Neural progenitor cell (in vitro differentiated cells): ENCODE data around the gene ELP6. TPM values are rescaled to one million over a fixed set of nuclear protein-coding genes. Genes with fewer than 3 reads are reported as not detected.
"Not testable (repeated sequence)": the region's sequence is repeated elsewhere in the genome, so short reads cannot be mapped to it uniquely, and the experiment has no call there.

Source experiments
- DNase-seq: peaks from one replicate; pipeline ENCODE4 v3.0.0-alpha.2; 2016; ENCODE audit warnings: low spot score
- H2AFZ ChIP-seq: fragments of 200-600 bp; sonication (generic); replicated peaks from 2 replicates; pipeline ENCODE4 v1.6.1; 2016; ENCODE audit warnings: antibody characterized with exemption
- H3F3A ChIP-seq: fragments of 200-600 bp; sonication (generic); 2 replicates; pipeline ENCODE4 v1.6.1; 2016; ENCODE audit warnings: antibody characterized with exemption, low read depth
- H3K27ac ChIP-seq: fragments of 200-600 bp; sonication (generic); 2 replicates; pipeline ENCODE4 v1.5.1; 2016; ENCODE audit warnings: mild to moderate bottlenecking
- H3K27me3 ChIP-seq: fragments of 200-600 bp; sonication (generic); 2 replicates; pipeline ENCODE4 v1.6.1; 2016; ENCODE audit warnings: mild to moderate bottlenecking, moderate library complexity
- H3K36me3 ChIP-seq: fragments of 200-600 bp; sonication (generic); 2 replicates; pipeline ENCODE4 v1.5.1; 2016
- H3K4me1 ChIP-seq: fragments of 200-600 bp; sonication (generic); 2 replicates; pipeline ENCODE4 v1.6.1; 2016; ENCODE audit warnings: mixed run types
- H3K4me2 ChIP-seq: fragments of 200-600 bp; sonication (generic); 2 replicates; pipeline ENCODE4 v1.6.1; 2016
- H3K4me3 ChIP-seq: fragments of 200-600 bp; sonication (generic); 2 replicates; pipeline ENCODE4 v1.5.1; 2016
- H3K79me2 ChIP-seq: fragments of 200-600 bp; sonication (generic); 2 replicates; pipeline ENCODE4 v1.6.1; 2016; ENCODE audit warnings: low read depth
- H3K9ac ChIP-seq: fragments of 200-600 bp; sonication (generic); 2 replicates; pipeline ENCODE4 v1.6.1; 2016
- H3K9me3 ChIP-seq: fragments of 200-600 bp; sonication (generic); 2 replicates; pipeline ENCODE4 v1.5.1; 2016; ENCODE audit warnings: low read depth
- H4K20me1 ChIP-seq: fragments of 200-600 bp; sonication (generic); 2 replicates; pipeline ENCODE4 v1.6.1; 2016; ENCODE audit warnings: low read depth
- H3K27ac Mint-ChIP-seq: 3 replicates; pipeline ENCODE4 v1.8.0; 2021; ENCODE audit warnings: mixed read lengths
- H3K27me3 Mint-ChIP-seq: 2 replicates; pipeline ENCODE4 v1.8.0; 2022; ENCODE audit warnings: low read depth, mild to moderate bottlenecking, inconsistent platforms, moderate library complexity, mixed read lengths; ENCODE audit not compliant: insufficient read depth
- H3K36me3 Mint-ChIP-seq: 3 replicates; pipeline ENCODE4 v1.8.0; 2021; ENCODE audit warnings: mixed read lengths
- H3K4me1 Mint-ChIP-seq: 3 replicates; pipeline ENCODE4 v1.8.0; 2021; ENCODE audit warnings: mixed read lengths
- H3K4me3 Mint-ChIP-seq: 3 replicates; pipeline ENCODE4 v1.8.0; 2021; ENCODE audit warnings: mild to moderate bottlenecking, moderate library complexity, mixed read lengths
- H3K9me3 Mint-ChIP-seq: 3 replicates; pipeline ENCODE4 v1.8.0; 2020; ENCODE audit warnings: mixed read lengths
- CTCF ChIP-seq: fragments of 200-600 bp; sonication (generic); IDR thresholded peaks from 2 replicates; pipeline ENCODE4 v1.5.1; 2017; ENCODE audit warnings: antibody characterized with exemption, mild to moderate bottlenecking
- EZH2 ChIP-seq: fragments of 200-600 bp; sonication (generic); IDR thresholded peaks from 2 replicates; pipeline ENCODE4 v1.6.1; 2017; ENCODE audit warnings: antibody characterized with exemption, mild to moderate bottlenecking, moderate library complexity
- EZH2phosphoT487 ChIP-seq: fragments of 200-600 bp; sonication (generic); IDR thresholded peaks from 2 replicates; pipeline ENCODE4 v1.6.1; 2017; ENCODE audit warnings: antibody characterized with exemption
- total RNA-seq: library from RNA; depleted of rRNA; stranded (reverse); fragments of >200 nt; gene quantifications from 2 replicates; pipeline ENCODE4 v1.2.3, GENCODE V29; 2015; ENCODE audit warnings: low replicate concordance

Gene ELP6
- total RNA-seq, 1 donor from 2014 or later, result 32.9 TPM

GRCh38 chr3:47482366-47482765 is 31.1 kb downstream of the ELP6 start:
- H3K27ac ChIP-seq, result peak overlapping the region; percentile 24

GRCh38 chr3:47481763-47482162 is 31.7 kb downstream of the ELP6 start:
- H3K79me2 ChIP-seq, H3K27ac ChIP-seq, H3K9ac ChIP-seq, H3K36me3 ChIP-seq, H3K27me3 ChIP-seq, H3K36me3 Mint-ChIP-seq, H3K4me1 ChIP-seq, H3K9me3 ChIP-seq, H3K9me3 Mint-ChIP-seq, H4K20me1 ChIP-seq, H3K27ac Mint-ChIP-seq, H3K27me3 Mint-ChIP-seq, H3K4me3 ChIP-seq: not testable (repeated sequence)
- Histone ChIP-seq H3F3A (peaks cover 26% of the 10 kb centered on the region), H3K4me2 (peak overlapping the region; percentile 10), H2AFZ (peak overlapping the region; percentile 72)
- Mint-ChIP-seq H3K4me1 (peaks cover 16% of the 10 kb centered on the region), H3K4me3 (peak overlapping the region; percentile 25)
- DNase-seq, result peak; percentile 18

More at GRCh38 chr3:47482366-47482765, 31.1 kb downstream of the ELP6 start:
- Mint-ChIP-seq H3K9me3 (peaks cover 3% of the 10 kb centered on the region), H3K36me3 (peaks cover 2% of the 10 kb centered on the region), H3K27ac (peak overlapping the region; percentile 87), H3K4me3 (no peak overlapping the region), H3K27me3 (peaks cover 3% of the 10 kb centered on the region), H3K4me1 (peaks cover 16% of the 10 kb centered on the region)
- Histone ChIP-seq H3F3A (peaks cover 26% of the 10 kb centered on the region), H2AFZ (no peak overlapping the region), H3K9me3 (no peaks in the 10 kb centered on the region), H3K4me1 (peaks cover 9% of the 10 kb centered on the region), H3K79me2 (no peaks in the 10 kb centered on the region), H3K27me3 (no peaks in the 10 kb centered on the region), H3K36me3 (no peaks in the 10 kb centered on the region), H3K4me3 (no peak overlapping the region), H4K20me1 (no peaks in the 10 kb centered on the region), H3K4me2 (peak overlapping the region; percentile 10), H3K9ac (no peak overlapping the region)
- DNase-seq, result peak; percentile 23
- TF ChIP-seq EZH2phosphoT487 (no peak), EZH2 (no peak), CTCF (no peak)

DNA sequence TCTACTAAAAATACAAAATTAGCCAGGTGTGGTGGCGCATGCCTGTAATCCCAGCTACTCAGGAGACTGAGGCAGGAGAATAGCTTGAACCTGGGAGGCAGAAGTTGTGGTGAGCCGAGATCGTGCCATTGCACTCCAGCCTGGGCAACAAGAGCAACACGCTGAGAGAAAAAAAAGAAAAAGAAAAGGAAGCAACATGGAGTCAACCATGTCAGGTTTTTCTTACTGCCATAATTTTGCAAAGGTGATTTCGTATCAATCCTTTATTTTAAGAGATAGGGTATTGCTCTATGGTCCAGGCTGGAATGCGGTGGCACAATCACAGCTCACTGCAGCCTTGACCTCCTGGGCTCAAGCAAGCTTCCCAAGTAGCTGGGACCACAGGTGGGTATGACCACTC is 33.2 kb downstream of the ELP6 start:
- not testable (repeated sequence) for H3K4me3 ChIP-seq, H3K4me2 ChIP-seq, H3K27me3 Mint-ChIP-seq, H3K4me3 Mint-ChIP-seq, H3K27me3 ChIP-seq, H3K9me3 ChIP-seq, H3K4me1 ChIP-seq, H3K36me3 ChIP-seq, H3K27ac Mint-ChIP-seq, H3K79me2 ChIP-seq, DNase-seq, H4K20me1 ChIP-seq, H3K27ac ChIP-seq, H3K9ac ChIP-seq, H3K36me3 Mint-ChIP-seq, H3K9me3 Mint-ChIP-seq, H2AFZ ChIP-seq
- H3K4me1 Mint-ChIP-seq, result peaks cover 17% of the 10 kb centered on the region
- H3F3A ChIP-seq, result peaks cover 38% of the 10 kb centered on the region

- peaks cover 21% of the 10 kb centered on the region for H3K4me1 Mint-ChIP-seq
- no peaks in the 10 kb centered on the region for H3K36me3 ChIP-seq
- H3K4me3 Mint-ChIP-seq, result no peak overlapping the region
- H3F3A ChIP-seq, result peaks cover 42% of the 10 kb centered on the region
- H3K27me3 Mint-ChIP-seq, result peaks cover 5% of the 10 kb centered on the region
- no peak overlapping the region for H3K27ac Mint-ChIP-seq
- H3K36me3 Mint-ChIP-seq, result no peaks in the 10 kb centered on the region
- H2AFZ ChIP-seq, result no peak overlapping the region
- no peak overlapping the region for H3K27ac ChIP-seq
- no peaks in the 10 kb centered on the region for H3K27me3 ChIP-seq
- H4K20me1 ChIP-seq, result peaks cover 6% of the 10 kb centered on the region
- no peak for TF ChIP-seq EZH2
- no peak for TF ChIP-seq CTCF
- no peak for TF ChIP-seq EZH2phosphoT487
- H3K4me1 ChIP-seq, result peaks cover 9% of the 10 kb centered on the region
- no peak for DNase-seq
- no peak overlapping the region for H3K9ac ChIP-seq
- no peaks in the 10 kb centered on the region for H3K9me3 ChIP-seq
- H3K4me3 ChIP-seq, result no peak overlapping the region
- H3K4me2 ChIP-seq, result no peak overlapping the region
- H3K9me3 Mint-ChIP-seq, result no peaks in the 10 kb centered on the region
- peaks cover 7% of the 10 kb centered on the region for H3K79me2 ChIP-seq
These were observed 33.7 kb downstream of the ELP6 start for GRCh38 chr3:47479826-47480160.
